ENCODE data around the gene PPP1R13B.

Gene PPP1R13B

GRCh38 chr14:103820382-103820781, 27.0 kb downstream of the PPP1R13B start:
- TF ChIP-seq, protein P1, sequence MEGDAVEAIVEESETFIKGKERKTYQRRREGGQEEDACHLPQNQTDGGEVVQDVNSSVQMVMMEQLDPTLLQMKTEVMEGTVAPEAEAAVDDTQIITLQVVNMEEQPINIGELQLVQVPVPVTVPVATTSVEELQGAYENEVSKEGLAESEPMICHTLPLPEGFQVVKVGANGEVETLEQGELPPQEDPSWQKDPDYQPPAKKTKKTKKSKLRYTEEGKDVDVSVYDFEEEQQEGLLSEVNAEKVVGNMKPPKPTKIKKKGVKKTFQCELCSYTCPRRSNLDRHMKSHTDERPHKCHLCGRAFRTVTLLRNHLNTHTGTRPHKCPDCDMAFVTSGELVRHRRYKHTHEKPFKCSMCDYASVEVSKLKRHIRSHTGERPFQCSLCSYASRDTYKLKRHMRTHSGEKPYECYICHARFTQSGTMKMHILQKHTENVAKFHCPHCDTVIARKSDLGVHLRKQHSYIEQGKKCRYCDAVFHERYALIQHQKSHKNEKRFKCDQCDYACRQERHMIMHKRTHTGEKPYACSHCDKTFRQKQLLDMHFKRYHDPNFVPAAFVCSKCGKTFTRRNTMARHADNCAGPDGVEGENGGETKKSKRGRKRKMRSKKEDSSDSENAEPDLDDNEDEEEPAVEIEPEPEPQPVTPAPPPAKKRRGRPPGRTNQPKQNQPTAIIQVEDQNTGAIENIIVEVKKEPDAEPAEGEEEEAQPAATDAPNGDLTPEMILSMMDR (IDR thresholded peaks at IDR 0.05; ENCODE audit: low read depth, low read length, missing control alignments) = no peak
- no peak overlapping the region for H3K4me3 ChIP-seq (ENCODE audit: low read depth, low read length)
- in situ Hi-C loops (cut with HindIII; ENCODE audit: low sequenced_read_pairs) = no loop called here
- DNase-seq (ENCODE audit: low read depth) = no peak

GRCh38 chr14:103819503-103820307, 27.7 kb downstream of the PPP1R13B start:
- in situ Hi-C loops (cut with HindIII; ENCODE audit: low sequenced_read_pairs) = no loop called here
- no peak for DNase-seq (ENCODE audit: low read depth)
- no peak overlapping the region for H3K4me3 ChIP-seq (ENCODE audit: low read depth, low read length)
- TF ChIP-seq, protein P1 (IDR thresholded peaks at IDR 0.05; ENCODE audit: low read depth, low read length, missing control alignments) = no peak

DNA sequence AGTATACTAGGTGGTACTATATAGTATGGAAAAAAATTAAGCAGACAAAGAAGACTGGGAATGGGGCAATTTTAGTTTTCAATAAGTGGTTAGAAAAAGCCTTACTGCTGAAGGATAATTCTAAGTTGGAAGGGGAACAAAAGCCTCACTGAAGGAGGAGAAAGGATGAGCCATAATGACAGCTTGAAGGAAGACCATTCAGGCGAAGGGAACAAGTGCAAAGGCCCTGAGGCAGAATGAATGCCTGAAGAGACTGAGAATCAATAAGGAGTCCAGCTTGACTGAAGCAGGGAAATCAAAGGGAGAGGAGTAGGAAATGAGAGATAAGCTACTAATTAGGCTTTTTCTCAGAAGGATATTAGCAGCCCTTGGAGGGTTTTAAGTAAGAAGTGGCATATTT, 28.5 kb downstream of the PPP1R13B start:
- in situ Hi-C loops (cut with HindIII; ENCODE audit: low sequenced_read_pairs) = no loop called here
- H3K4me3 ChIP-seq (ENCODE audit: low read depth, low read length) = no peak overlapping the region
- TF ChIP-seq, protein P1 (IDR thresholded peaks at IDR 0.05; ENCODE audit: low read depth, low read length, missing control alignments) = no peak

GRCh38 chr14:103818422-103818821, 29.0 kb downstream of the PPP1R13B start:
- TF ChIP-seq, protein P1 (IDR thresholded peaks at IDR 0.05; ENCODE audit: low read depth, low read length, missing control alignments) = no peak
- in situ Hi-C loops (cut with HindIII; ENCODE audit: low sequenced_read_pairs) = no loop called here
- no peak for DNase-seq (ENCODE audit: low read depth)
- no peak overlapping the region for H3K4me3 ChIP-seq (ENCODE audit: low read depth, low read length)

More for the DNA sequence above, 28.5 kb downstream of the PPP1R13B start:
- DNase-seq (ENCODE audit: low read depth) = no peak

DNA sequence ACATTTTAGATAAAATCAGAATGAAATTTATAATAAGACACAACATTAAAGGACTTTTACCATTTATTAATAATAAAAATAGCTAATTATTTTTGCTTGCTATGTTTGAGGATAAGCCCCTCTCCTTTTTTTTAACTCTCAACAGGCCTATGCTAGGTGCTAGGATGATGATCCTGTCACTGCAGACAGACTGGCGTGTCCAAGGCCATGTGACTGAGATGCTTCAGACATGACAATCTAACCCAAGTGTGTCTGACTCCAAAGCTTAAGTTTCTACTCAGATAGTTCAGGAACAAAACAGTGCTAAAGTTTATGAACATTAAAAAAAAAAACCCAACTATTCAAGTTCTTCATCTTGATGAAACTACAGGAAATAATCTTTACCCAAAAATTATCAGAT, 29.8 kb downstream of the PPP1R13B start:
- TF ChIP-seq, protein P1 (IDR thresholded peaks at IDR 0.05; ENCODE audit: low read depth, low read length, missing control alignments) = no peak
- no peak for DNase-seq (ENCODE audit: low read depth)
- H3K4me3 ChIP-seq (ENCODE audit: low read depth, low read length) = no peak overlapping the region
- in situ Hi-C loops (cut with HindIII; ENCODE audit: low sequenced_read_pairs) = no loop called here

DNA sequence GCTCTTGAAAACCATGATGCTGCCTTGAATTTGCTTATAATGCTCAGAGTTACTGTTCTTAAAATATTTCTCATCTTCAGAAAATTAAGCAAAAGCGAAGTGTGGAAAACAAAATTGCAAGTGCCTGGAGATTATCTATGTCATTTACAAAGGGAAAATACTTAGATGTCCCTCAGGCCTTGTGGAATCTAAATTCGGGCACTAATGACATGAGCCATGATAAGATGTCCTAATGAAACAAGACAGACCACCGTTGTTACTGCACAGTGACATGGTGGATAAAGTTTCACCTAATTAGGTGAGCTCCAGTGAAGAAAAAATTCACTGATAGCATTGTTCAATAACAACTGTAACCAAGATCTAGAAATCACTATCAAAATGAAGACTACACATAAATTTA, 30.4 kb downstream of the PPP1R13B start:
- H3K4me3 ChIP-seq (ENCODE audit: low read depth, low read length) = no peak overlapping the region
- TF ChIP-seq, protein P1 (IDR thresholded peaks at IDR 0.05; ENCODE audit: low read depth, low read length, missing control alignments) = no peak
- DNase-seq (ENCODE audit: low read depth) = no peak
- in situ Hi-C loops (cut with HindIII; ENCODE audit: low sequenced_read_pairs) = no loop called here
